GM10847 (cell line): ENCODE measurements around the gene RRP36.
A peak's percentile ranks its signal among the peaks of the same experiment; 100 is the strongest.

Experiments
- POLR2A ChIP-seq: IDR thresholded peaks from 2 replicates; pipeline ENCODE4 v1.6.1; 2011; ENCODE audit not compliant: insufficient read length; ENCODE audit errors: extremely low read depth

RRP36 gene

GRCh38 chr6:42989923-42990322 lies 31.5 kb upstream of the RRP36 start:
- no peak for TF ChIP-seq POLR2A

- no peak for TF ChIP-seq POLR2A
These were observed 28.0 kb upstream of the RRP36 start for GRCh38 chr6:42993445-42993844.

GRCh38 chr6:42996513-42996912 lies 24.9 kb upstream of the RRP36 start:
- no peak for TF ChIP-seq POLR2A

- no peak for TF ChIP-seq POLR2A
These were observed 19.6 kb upstream of the RRP36 start for GRCh38 chr6:43001843-43002242.

- no peak for TF ChIP-seq POLR2A
These were observed 15.6 kb upstream of the RRP36 start for GRCh38 chr6:43005844-43006243.

GRCh38 chr6:43006251-43006650 lies 15.2 kb upstream of the RRP36 start:
- TF ChIP-seq POLR2A = no peak

GRCh38 chr6:43007126-43007525 lies 14.3 kb upstream of the RRP36 start:
- no peak for TF ChIP-seq POLR2A

- no peak for TF ChIP-seq POLR2A
These were observed 12.3 kb upstream of the RRP36 start for GRCh38 chr6:43009124-43009523.

- no peak for TF ChIP-seq POLR2A
These were observed 10.2 kb upstream of the RRP36 start for GRCh38 chr6:43011207-43011606.

GRCh38 chr6:43012364-43012763 lies 9.1 kb upstream of the RRP36 start:
- no peak for TF ChIP-seq POLR2A

GRCh38 chr6:43013097-43013842 lies 8.2 kb upstream of the RRP36 start:
- no peak for TF ChIP-seq POLR2A

- peak; percentile 26 for TF ChIP-seq POLR2A
These were observed 7.5 kb upstream of the RRP36 start, which contains the start of the genes KLHDC3 and MEA1 for GRCh38 chr6:43013843-43014433. TSS of gene KLHDC3 (plus strand) at chr6:43014249. CDS start at chr6:43017193, 2,944 bp downstream. TSS of gene MEA1 (minus strand) at chr6:43013946. CDS start at chr6:43013813, 133 bp downstream.

- no peak for TF ChIP-seq POLR2A
These were observed 7.0 kb upstream of the RRP36 start for GRCh38 chr6:43014434-43014909.

- no peak for TF ChIP-seq POLR2A
These were observed 5.1 kb upstream of the RRP36 start for GRCh38 chr6:43016176-43016942.

- TF ChIP-seq POLR2A = no peak
These were observed 4.5 kb upstream of the RRP36 start for GRCh38 chr6:43016943-43017334.

GRCh38 chr6:43019152-43019551 lies 2.3 kb upstream of the RRP36 start:
- TF ChIP-seq POLR2A = no peak

- no peak for TF ChIP-seq POLR2A
These were observed 1.2 kb upstream of the RRP36 start for GRCh38 chr6:43020052-43020705.
